Endodermal cell (in vitro differentiated cells): ENCODE measurements around the gene TNFAIP3. TPM values are rescaled to one million over a fixed set of nuclear protein-coding genes. Genes with fewer than 3 reads are reported as not detected.

ENCODE experiments used
- DNase-seq: peaks from one replicate; pipeline ENCODE4 v3.0.0-alpha.2; 2017
- H3K27ac ChIP-seq: 2 replicates; pipeline ENCODE4 v1.5.1; 2013; ENCODE audit warnings: mild to moderate bottlenecking, low read depth, low read length, moderate library complexity
- H3K27me3 ChIP-seq: 2 replicates; pipeline ENCODE4 v1.6.1; 2013; ENCODE audit warnings: mild to moderate bottlenecking, low read length, moderate library complexity; ENCODE audit not compliant: insufficient read depth, control insufficient read depth, poor library complexity, severe bottlenecking
- H3K36me3 ChIP-seq: 2 replicates; pipeline ENCODE4 v1.7.0; 2013; ENCODE audit warnings: mild to moderate bottlenecking, low read length, moderate library complexity; ENCODE audit not compliant: control insufficient read depth, insufficient read depth
- H3K4me1 ChIP-seq: one replicate; pipeline ENCODE4 v1.7.0; 2013; ENCODE audit warnings: low read length; ENCODE audit not compliant: control insufficient read depth, insufficient read depth
- H3K4me3 ChIP-seq: 2 replicates; pipeline ENCODE4 v1.5.1; 2013; ENCODE audit warnings: mild to moderate bottlenecking, low read length, moderate library complexity
- H3K9ac ChIP-seq: 2 replicates; pipeline ENCODE4 v1.6.1; 2013; ENCODE audit warnings: mild to moderate bottlenecking, low read length, moderate library complexity; ENCODE audit not compliant: poor library complexity, severe bottlenecking; ENCODE audit errors: extremely low read depth
- H3K9me3 ChIP-seq: 2 replicates; pipeline ENCODE4 v1.6.1; 2013; ENCODE audit warnings: mild to moderate bottlenecking, low read length, moderate library complexity; ENCODE audit not compliant: control insufficient read depth
- H3K27ac Mint-ChIP-seq: 2 replicates; pipeline ENCODE4 v1.8.0; 2020; ENCODE audit warnings: mixed read lengths
- H3K27me3 Mint-ChIP-seq: 2 replicates; pipeline ENCODE4 v1.8.0; 2021; ENCODE audit warnings: mild to moderate bottlenecking, mixed read lengths; ENCODE audit not compliant: insufficient read depth
- H3K36me3 Mint-ChIP-seq: 2 replicates; pipeline ENCODE4 v1.8.0; 2020; ENCODE audit warnings: low read depth, mixed read lengths
- H3K4me1 Mint-ChIP-seq: 2 replicates; pipeline ENCODE4 v1.8.0; 2020; ENCODE audit warnings: mixed read lengths
- H3K4me3 Mint-ChIP-seq: 2 replicates; pipeline ENCODE4 v1.8.0; 2020; ENCODE audit warnings: mild to moderate bottlenecking, moderate library complexity, mixed read lengths
- H3K9me3 Mint-ChIP-seq: 2 replicates; pipeline ENCODE4 v1.8.0; 2020; ENCODE audit warnings: mild to moderate bottlenecking, mixed read lengths
- WGBS, 2 experiments: methylation state at CpG; one replicate each; pipeline versions ENCODE4 v1.1.5 to v1.1.7; 2013; ENCODE audit warnings: missing lambda C conversion rate in 2 of 2, mixed read lengths in 1 of 2; ENCODE audit not compliant: insufficient coverage in 1 of 2, insufficient read length in 1 of 2; 5-methylcytosine and 5-hydroxymethylcytosine counted together
- total RNA-seq, 2 donors: library from RNA; stranded (reverse); fragmentation: NEBNext Ultra II Directional in 1 of 2; extraction: Animal tissue kit (Norgen Biotek cat#: 25700) in 1 of 2; gene quantifications; 2 replicates in 1 of 2; 3 replicates in 1 of 2; pipeline ENCODE4 v1.2.1, GENCODE V29; 2021
- TF ChIP-seq, protein P1 (sequence below): fragments of 200-600 bp; sonication (generic); conservative IDR thresholded peaks from 2 replicates; pipeline ENCODE4 v1.5.0; 2021; ENCODE audit warnings: antibody characterized with exemption, mild to moderate bottlenecking

Gene TNFAIP3
- total RNA-seq, 2 donors from 2014 or later, result 4.4 to 12.3 TPM

DNA sequence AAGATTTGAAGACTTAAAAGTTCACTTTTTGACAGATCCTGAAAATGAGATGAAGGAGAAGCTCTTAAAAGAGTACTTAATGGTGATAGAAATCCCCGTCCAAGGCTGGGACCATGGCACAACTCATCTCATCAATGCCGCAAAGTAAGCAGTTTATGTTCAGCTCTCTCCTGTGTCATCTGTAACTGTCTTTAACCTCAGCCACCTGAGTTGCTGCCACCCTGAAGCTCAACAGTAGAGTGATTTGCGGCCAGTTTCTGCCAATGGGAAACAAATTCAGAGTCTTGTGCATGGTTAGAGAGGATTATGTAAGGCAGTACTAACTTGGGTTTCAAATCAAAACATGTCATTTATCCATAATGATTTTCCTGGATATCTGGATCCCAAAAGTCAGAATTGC lies 10.1 kb downstream of the TNFAIP3 start:
- no peak overlapping the region for H3K9ac ChIP-seq
- H3K4me1 ChIP-seq, result peaks cover 4% of the 10 kb centered on the region
- H3K27ac ChIP-seq, result no peak overlapping the region
- DNase-seq, result no peak
- WGBS, 2 experiments, result 92 to 100% methylated on average over 1 to 3 of the region's 3 CpGs
- TF ChIP-seq, protein P1, sequence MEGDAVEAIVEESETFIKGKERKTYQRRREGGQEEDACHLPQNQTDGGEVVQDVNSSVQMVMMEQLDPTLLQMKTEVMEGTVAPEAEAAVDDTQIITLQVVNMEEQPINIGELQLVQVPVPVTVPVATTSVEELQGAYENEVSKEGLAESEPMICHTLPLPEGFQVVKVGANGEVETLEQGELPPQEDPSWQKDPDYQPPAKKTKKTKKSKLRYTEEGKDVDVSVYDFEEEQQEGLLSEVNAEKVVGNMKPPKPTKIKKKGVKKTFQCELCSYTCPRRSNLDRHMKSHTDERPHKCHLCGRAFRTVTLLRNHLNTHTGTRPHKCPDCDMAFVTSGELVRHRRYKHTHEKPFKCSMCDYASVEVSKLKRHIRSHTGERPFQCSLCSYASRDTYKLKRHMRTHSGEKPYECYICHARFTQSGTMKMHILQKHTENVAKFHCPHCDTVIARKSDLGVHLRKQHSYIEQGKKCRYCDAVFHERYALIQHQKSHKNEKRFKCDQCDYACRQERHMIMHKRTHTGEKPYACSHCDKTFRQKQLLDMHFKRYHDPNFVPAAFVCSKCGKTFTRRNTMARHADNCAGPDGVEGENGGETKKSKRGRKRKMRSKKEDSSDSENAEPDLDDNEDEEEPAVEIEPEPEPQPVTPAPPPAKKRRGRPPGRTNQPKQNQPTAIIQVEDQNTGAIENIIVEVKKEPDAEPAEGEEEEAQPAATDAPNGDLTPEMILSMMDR, result no peak
- H3K4me3 ChIP-seq, result no peak overlapping the region
- Mint-ChIP-seq H3K4me1 (peaks cover 16% of the 10 kb centered on the region), H3K27me3 (peaks cover 2% of the 10 kb centered on the region), H3K4me3 (no peak overlapping the region), H3K36me3 (peaks cover 44% of the 10 kb centered on the region), H3K9me3 (no peaks in the 10 kb centered on the region), H3K27ac (no peak overlapping the region)
- no peaks in the 10 kb centered on the region for H3K27me3 ChIP-seq
- H3K9me3 ChIP-seq, result no peaks in the 10 kb centered on the region
- peaks cover 56% of the 10 kb centered on the region for H3K36me3 ChIP-seq

DNA sequence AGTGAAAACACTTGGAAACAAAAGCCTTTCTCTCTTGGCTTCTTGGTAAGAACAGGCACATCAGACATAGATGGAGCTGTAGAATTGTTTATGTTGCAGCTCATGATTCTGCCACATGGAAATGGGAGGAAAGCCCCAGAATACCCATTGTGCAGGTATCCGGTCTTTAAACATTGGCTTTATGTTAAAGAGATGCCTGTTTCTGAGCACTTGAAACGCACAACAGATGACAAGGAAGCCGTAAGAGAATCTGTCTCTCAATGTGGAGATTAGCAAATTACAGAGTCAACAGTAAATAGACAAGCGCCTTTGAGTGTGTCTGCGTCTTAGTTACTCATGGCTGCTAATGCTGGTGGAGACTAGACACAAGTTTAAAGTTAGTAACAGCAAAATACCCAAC lies 10.5 kb downstream of the TNFAIP3 start:
- H3K9me3 Mint-ChIP-seq, result no peaks in the 10 kb centered on the region
- no peak overlapping the region for H3K9ac ChIP-seq
- peaks cover 56% of the 10 kb centered on the region for H3K36me3 ChIP-seq
- no peak overlapping the region for H3K27ac ChIP-seq
- peaks cover 4% of the 10 kb centered on the region for H3K4me1 ChIP-seq
- H3K27ac Mint-ChIP-seq, result no peak overlapping the region
- H3K27me3 ChIP-seq, result no peaks in the 10 kb centered on the region
- no peaks in the 10 kb centered on the region for H3K9me3 ChIP-seq
- peaks cover 11% of the 10 kb centered on the region for H3K4me1 Mint-ChIP-seq
- no peak for DNase-seq
- peaks cover 44% of the 10 kb centered on the region for H3K36me3 Mint-ChIP-seq
- H3K27me3 Mint-ChIP-seq, result peaks cover 2% of the 10 kb centered on the region
- TF ChIP-seq, protein P1, result no peak
- H3K4me3 Mint-ChIP-seq, result no peak overlapping the region
- H3K4me3 ChIP-seq, result no peak overlapping the region
- WGBS, 2 experiments, result 94 to 95% methylated on average over 3 to 5 of the region's 5 CpGs

DNA sequence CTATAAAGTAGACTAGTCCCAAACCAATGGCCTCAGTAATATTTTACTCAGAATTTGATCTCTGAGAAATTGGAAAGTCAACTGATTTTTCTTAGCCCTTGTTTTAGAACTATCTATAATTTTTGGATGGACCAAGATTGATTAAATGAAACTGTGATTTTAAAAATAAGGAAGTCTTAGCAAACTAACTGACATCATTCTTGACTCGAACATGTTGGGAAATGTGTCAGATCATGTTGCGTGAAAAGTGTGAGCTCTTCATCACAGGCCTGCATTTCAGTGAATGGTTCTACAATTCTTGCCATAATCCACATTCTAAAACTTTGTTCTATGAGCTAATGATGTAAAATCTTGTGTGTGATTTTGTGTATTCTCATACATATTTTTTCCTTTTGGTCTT lies 11.0 kb downstream of the TNFAIP3 start:
- peaks cover 56% of the 10 kb centered on the region for H3K36me3 ChIP-seq
- H3K9me3 ChIP-seq, result no peaks in the 10 kb centered on the region
- Mint-ChIP-seq H3K9me3 (no peaks in the 10 kb centered on the region), H3K36me3 (peaks cover 44% of the 10 kb centered on the region), H3K27me3 (peaks cover 2% of the 10 kb centered on the region), H3K4me1 (peaks cover 7% of the 10 kb centered on the region), H3K27ac (no peak overlapping the region), H3K4me3 (no peak overlapping the region)
- no peak overlapping the region for H3K9ac ChIP-seq
- DNase-seq, result no peak
- H3K4me1 ChIP-seq, result peaks cover 4% of the 10 kb centered on the region
- TF ChIP-seq, protein P1, result no peak
- 93 to 100% methylated on average over 1 to 2 of the region's 2 CpGs for WGBS, 2 experiments
- H3K27ac ChIP-seq, result no peak overlapping the region
- no peak overlapping the region for H3K4me3 ChIP-seq
- no peaks in the 10 kb centered on the region for H3K27me3 ChIP-seq
